COR-L47 (cell line): ENCODE measurements around the gene SIGLEC7.

Experiments used
- DNase-seq: peaks from one replicate; lab custom pipeline; 2025; lab: John Stamatoyannopoulos, UW

Gene SIGLEC7

GRCh38 chr19:51169283-51169918 lies 27.3 kb downstream of the SIGLEC7 start:
- peak; percentile 36 for DNase-seq

- no peak for DNase-seq
These were observed 30.1 kb downstream of the SIGLEC7 start for GRCh38 chr19:51172223-51172622.

- DNase-seq: no peak
These were observed 31.6 kb downstream of the SIGLEC7 start for GRCh38 chr19:51173681-51174080.

GRCh38 chr19:51179256-51179655 lies 37.2 kb downstream of the SIGLEC7 start:
- DNase-seq: no peak

- DNase-seq: no peak
These were observed 39.3 kb downstream of the SIGLEC7 start for GRCh38 chr19:51181377-51181912.

GRCh38 chr19:51181913-51182419 lies 39.9 kb downstream of the SIGLEC7 start:
- DNase-seq: no peak

- DNase-seq: no peak
These were observed 41.5 kb downstream of the SIGLEC7 start for GRCh38 chr19:51183629-51184028.

GRCh38 chr19:51185069-51185867 lies 43.2 kb downstream of the SIGLEC7 start:
- DNase-seq: no peak

GRCh38 chr19:51185868-51186215 lies 43.7 kb downstream of the SIGLEC7 start:
- no peak for DNase-seq

GRCh38 chr19:51186323-51186722 lies 44.2 kb downstream of the SIGLEC7 start:
- no peak for DNase-seq

GRCh38 chr19:51187395-51188226 lies 45.5 kb downstream of the SIGLEC7 start:
- DNase-seq: no peak

GRCh38 chr19:51188227-51188559 lies 46.1 kb downstream of the SIGLEC7 start:
- DNase-seq: no peak

- no peak for DNase-seq
These were observed 50.6 kb downstream of the SIGLEC7 start for GRCh38 chr19:51192689-51193088.

- DNase-seq: no peak
These were observed 52.6 kb downstream of the SIGLEC7 start for GRCh38 chr19:51194527-51195315.

- no peak for DNase-seq
These were observed 53.1 kb downstream of the SIGLEC7 start for GRCh38 chr19:51195316-51195586.

- DNase-seq: no peak
These were observed 53.5 kb downstream of the SIGLEC7 start for GRCh38 chr19:51195616-51196015.

GRCh38 chr19:51196181-51196580 lies 54.1 kb downstream of the SIGLEC7 start:
- DNase-seq: no peak

GRCh38 chr19:51198641-51199040 lies 56.5 kb downstream of the SIGLEC7 start:
- no peak for DNase-seq

GRCh38 chr19:51200071-51200666 lies 58.1 kb downstream of the SIGLEC7 start:
- DNase-seq: no peak

GRCh38 chr19:51201712-51202111 lies 59.6 kb downstream of the SIGLEC7 start:
- no peak for DNase-seq
